Calu3 (cell line): ENCODE results near the gene RHBDD2. TPM values are rescaled to one million over a fixed set of nuclear protein-coding genes. Genes with fewer than 3 reads are reported as not detected.
"Not testable (repeated sequence)": the region's sequence is repeated elsewhere in the genome, so short reads cannot be mapped to it uniquely, and the experiment has no call there.

Experiments
- BruUV-seq: library from RNA; stranded (reverse); fragments of 400-500 nt; replicated peaks from 2 replicates; lab custom pipeline; 2021; lab: Mats Ljungman, UMichigan
- CTCF ChIA-PET: fragments of 300-600 bp; sonication (Branson Sonifier 250); formaldehyde crosslinking; loops from one replicate; lab custom pipeline; 2022; ENCODE audit warnings: antibody characterized with exemption; lab: Charles Lee
- DNase-seq: peaks from one replicate; pipeline ENCODE4 v3.0.0; 2022
- H3K27ac Mint-ChIP-seq: one replicate; pipeline ENCODE4 v1.8.0; 2022; ENCODE audit warnings: mixed read lengths; ENCODE audit not compliant: unreplicated experiment
- H3K27me3 Mint-ChIP-seq: one replicate; pipeline ENCODE4 v1.8.0; 2022; ENCODE audit warnings: mixed read lengths; ENCODE audit not compliant: unreplicated experiment
- H3K36me3 Mint-ChIP-seq: one replicate; pipeline ENCODE4 v1.8.0; 2022; ENCODE audit warnings: mild to moderate bottlenecking, moderate library complexity, mixed read lengths; ENCODE audit not compliant: insufficient read depth, unreplicated experiment
- H3K4me1 Mint-ChIP-seq: one replicate; pipeline ENCODE4 v1.8.0; 2022; ENCODE audit warnings: mild to moderate bottlenecking, low read depth, mixed read lengths; ENCODE audit not compliant: unreplicated experiment
- H3K4me3 Mint-ChIP-seq: one replicate; pipeline ENCODE4 v1.8.0; 2022; ENCODE audit warnings: mild to moderate bottlenecking, low read depth, moderate library complexity, mixed read lengths; ENCODE audit not compliant: unreplicated experiment
- H3K9me3 Mint-ChIP-seq: one replicate; pipeline ENCODE4 v1.8.0; 2022; ENCODE audit warnings: low read depth, mixed read lengths; ENCODE audit not compliant: unreplicated experiment
- intact Hi-C: fragments of 100-400 bp; cut with micrococcal nuclease; formaldehyde crosslinking; loops from one replicate; pipeline ENCODE4 v1.10.0; 2022; ENCODE audit not compliant: unreplicated experiment
- total RNA-seq: library from RNA; stranded (reverse); gene quantifications from 2 replicates; pipeline ENCODE4 v1.2.3, GENCODE V29; 2022
- TF ChIP-seq, protein P1 (sequence below): fragments of 200-600 bp; IDR thresholded peaks from one replicate; pipeline ENCODE4 v1.8.0; 2022; ENCODE audit warnings: antibody characterized with exemption; ENCODE audit not compliant: unreplicated experiment

The RHBDD2 gene
- total RNA-seq, 1 experiment from 2014 or later, result 35.3 TPM

GRCh38 chr7:75887669-75888369 is 9.0 kb downstream of the RHBDD2 start:
- no peak for DNase-seq
- intact Hi-C loops, result no loop called here
- no TSS peak for BruUV-seq
- H3K36me3 Mint-ChIP-seq, result peaks cover 31% of the 10 kb centered on the region
- no peaks in the 10 kb centered on the region for H3K9me3 Mint-ChIP-seq
- H3K4me3 Mint-ChIP-seq, result no peak overlapping the region
- TF ChIP-seq, protein P1, sequence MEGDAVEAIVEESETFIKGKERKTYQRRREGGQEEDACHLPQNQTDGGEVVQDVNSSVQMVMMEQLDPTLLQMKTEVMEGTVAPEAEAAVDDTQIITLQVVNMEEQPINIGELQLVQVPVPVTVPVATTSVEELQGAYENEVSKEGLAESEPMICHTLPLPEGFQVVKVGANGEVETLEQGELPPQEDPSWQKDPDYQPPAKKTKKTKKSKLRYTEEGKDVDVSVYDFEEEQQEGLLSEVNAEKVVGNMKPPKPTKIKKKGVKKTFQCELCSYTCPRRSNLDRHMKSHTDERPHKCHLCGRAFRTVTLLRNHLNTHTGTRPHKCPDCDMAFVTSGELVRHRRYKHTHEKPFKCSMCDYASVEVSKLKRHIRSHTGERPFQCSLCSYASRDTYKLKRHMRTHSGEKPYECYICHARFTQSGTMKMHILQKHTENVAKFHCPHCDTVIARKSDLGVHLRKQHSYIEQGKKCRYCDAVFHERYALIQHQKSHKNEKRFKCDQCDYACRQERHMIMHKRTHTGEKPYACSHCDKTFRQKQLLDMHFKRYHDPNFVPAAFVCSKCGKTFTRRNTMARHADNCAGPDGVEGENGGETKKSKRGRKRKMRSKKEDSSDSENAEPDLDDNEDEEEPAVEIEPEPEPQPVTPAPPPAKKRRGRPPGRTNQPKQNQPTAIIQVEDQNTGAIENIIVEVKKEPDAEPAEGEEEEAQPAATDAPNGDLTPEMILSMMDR, result no peak
- CTCF ChIA-PET, result no interaction called here
- peaks cover 7% of the 10 kb centered on the region for H3K4me1 Mint-ChIP-seq
- no peak overlapping the region for H3K27ac Mint-ChIP-seq
- H3K27me3 Mint-ChIP-seq, result no peaks in the 10 kb centered on the region

DNA sequence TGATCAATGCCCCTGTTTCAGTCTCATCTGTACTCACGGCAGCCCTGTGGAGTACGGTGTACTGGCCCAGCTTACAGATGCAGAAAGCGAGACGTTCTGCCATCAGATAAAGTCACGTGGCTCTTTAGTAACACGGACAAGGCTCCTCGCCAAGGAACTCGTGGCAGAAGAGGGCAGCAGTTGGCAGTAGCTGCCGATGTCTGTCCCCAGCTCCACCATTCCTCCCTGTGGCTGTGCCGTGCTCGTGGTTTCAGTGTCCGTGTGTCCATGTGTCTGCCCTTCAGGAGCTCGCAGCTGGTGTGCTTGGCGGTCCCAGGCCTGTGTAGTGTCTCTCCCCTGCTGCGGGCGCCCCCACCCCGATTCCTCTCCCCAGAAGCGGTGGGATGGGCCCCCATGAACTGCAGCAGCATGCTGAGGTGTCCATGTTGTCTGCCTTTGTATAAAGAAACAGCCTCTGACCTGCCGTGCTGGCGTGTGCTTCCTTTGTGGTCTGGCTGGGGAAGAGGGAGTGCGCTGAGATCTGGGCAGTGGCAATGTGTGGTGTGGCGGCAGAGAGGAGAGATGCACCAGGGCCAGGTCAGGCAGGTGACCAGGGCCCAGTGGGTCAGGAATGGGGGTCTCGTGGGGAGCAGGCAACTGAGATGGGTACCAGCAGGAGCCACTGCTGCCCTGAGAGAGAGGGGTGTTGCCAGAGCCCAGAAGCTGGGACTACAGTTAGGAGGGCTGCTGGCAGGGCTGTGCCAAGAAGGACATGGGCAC is 9.8 kb downstream of the RHBDD2 start:
- H3K9me3 Mint-ChIP-seq, result no peaks in the 10 kb centered on the region
- DNase-seq, result no peak
- H3K4me3 Mint-ChIP-seq, result no peak overlapping the region
- H3K27me3 Mint-ChIP-seq, result no peaks in the 10 kb centered on the region
- TSS peak; percentile 24 for BruUV-seq
- no peak overlapping the region for H3K27ac Mint-ChIP-seq
- CTCF ChIA-PET, result no interaction called here
- intact Hi-C loops, result no loop called here
- H3K36me3 Mint-ChIP-seq, result peaks cover 26% of the 10 kb centered on the region
- peaks cover 10% of the 10 kb centered on the region for H3K4me1 Mint-ChIP-seq
- TF ChIP-seq, protein P1, result no peak

GRCh38 chr7:75889223-75889825 is 10.5 kb downstream of the RHBDD2 start:
- TF ChIP-seq, protein P1, result no peak
- BruUV-seq, result no TSS peak
- no peaks in the 10 kb centered on the region for H3K27me3 Mint-ChIP-seq
- no peak overlapping the region for H3K27ac Mint-ChIP-seq
- CTCF ChIA-PET, result no interaction called here
- no peak for DNase-seq
- H3K36me3 Mint-ChIP-seq, result peaks cover 19% of the 10 kb centered on the region
- H3K4me3 Mint-ChIP-seq, result no peak overlapping the region
- no peaks in the 10 kb centered on the region for H3K9me3 Mint-ChIP-seq
- H3K4me1 Mint-ChIP-seq, result peaks cover 10% of the 10 kb centered on the region
- intact Hi-C loops, result no loop called here

- no peak overlapping the region for H3K4me3 Mint-ChIP-seq
- DNase-seq, result no peak
- peaks cover 19% of the 10 kb centered on the region for H3K36me3 Mint-ChIP-seq
- intact Hi-C loops, result no loop called here
- H3K9me3 Mint-ChIP-seq, result no peaks in the 10 kb centered on the region
- CTCF ChIA-PET, result no interaction called here
- no TSS peak for BruUV-seq
- peaks cover 10% of the 10 kb centered on the region for H3K4me1 Mint-ChIP-seq
- no peaks in the 10 kb centered on the region for H3K27me3 Mint-ChIP-seq
- no peak overlapping the region for H3K27ac Mint-ChIP-seq
- TF ChIP-seq, protein P1, result no peak
These were observed 11.0 kb downstream of the RHBDD2 start for GRCh38 chr7:75889826-75890225.

DNA sequence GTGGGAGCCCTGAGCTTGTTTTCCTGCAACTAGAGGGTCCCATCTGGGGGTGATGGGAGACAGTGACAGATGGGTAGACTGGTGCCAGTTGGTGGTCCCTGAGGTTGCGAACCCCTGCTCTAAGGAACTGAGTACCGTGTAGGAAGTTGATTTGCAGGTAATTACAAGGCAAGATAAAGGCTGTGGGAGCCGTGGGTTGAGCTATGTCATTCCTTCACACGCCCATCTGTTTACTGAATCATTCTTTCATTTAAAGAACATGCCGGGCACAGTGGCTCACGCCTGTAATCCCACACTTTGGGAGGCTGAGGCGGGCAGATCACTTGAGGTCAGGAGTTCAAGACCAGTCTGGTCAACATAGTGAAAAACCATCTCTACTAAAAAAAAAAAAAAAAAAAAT is 12.4 kb downstream of the RHBDD2 start:
- H3K4me1 Mint-ChIP-seq, CTCF ChIA-PET, DNase-seq, intact Hi-C loops, H3K27ac Mint-ChIP-seq, BruUV-seq, H3K27me3 Mint-ChIP-seq, H3K4me3 Mint-ChIP-seq, H3K9me3 Mint-ChIP-seq: not testable (repeated sequence)
- H3K36me3 Mint-ChIP-seq, result peaks cover 19% of the 10 kb centered on the region
